Measurements from ENCODE around the gene STK33.

Gene STK33

GRCh38 chr11:8366316-8366715 is 227.7 kb downstream of the STK33 start:
- H3K36me3 ChIP-seq: no peaks in the 10 kb centered on the region
- TF ChIP-seq CTCF (IDR thresholded peaks at IDR 0.05): no peak
- H3K9me3 ChIP-seq: no peaks in the 10 kb centered on the region
- no peak for DNase-seq
- H3K27ac ChIP-seq: no peak overlapping the region
- no peak overlapping the region for H3K4me3 ChIP-seq
- no peaks in the 10 kb centered on the region for H3K4me1 ChIP-seq
- intact Hi-C loops (cut with DNase I; ENCODE audit: low total_unique reads): no loop called here
- no peaks in the 10 kb centered on the region for H3K27me3 ChIP-seq

GRCh38 chr11:8365216-8365941 is 228.6 kb downstream of the STK33 start:
- intact Hi-C loops (cut with DNase I; ENCODE audit: low total_unique reads): no loop called here
- no peaks in the 10 kb centered on the region for H3K9me3 ChIP-seq
- H3K4me1 ChIP-seq: no peaks in the 10 kb centered on the region
- no peak for DNase-seq
- H3K4me3 ChIP-seq: no peak overlapping the region
- H3K36me3 ChIP-seq: no peaks in the 10 kb centered on the region
- no peaks in the 10 kb centered on the region for H3K27me3 ChIP-seq
- no peak for TF ChIP-seq CTCF (IDR thresholded peaks at IDR 0.05)
- H3K27ac ChIP-seq: no peak overlapping the region

- no peaks in the 10 kb centered on the region for H3K36me3 ChIP-seq
- DNase-seq: no peak
- H3K4me1 ChIP-seq: no peaks in the 10 kb centered on the region
- no peak overlapping the region for H3K27ac ChIP-seq
- no peaks in the 10 kb centered on the region for H3K9me3 ChIP-seq
- TF ChIP-seq CTCF (IDR thresholded peaks at IDR 0.05): no peak
- intact Hi-C loops (cut with DNase I; ENCODE audit: low total_unique reads): no loop called here
- no peaks in the 10 kb centered on the region for H3K27me3 ChIP-seq
- H3K4me3 ChIP-seq: no peak overlapping the region
These were observed 230.1 kb downstream of the STK33 start for GRCh38 chr11:8363921-8364320.

- TF ChIP-seq CTCF (IDR thresholded peaks at IDR 0.05): no peak
- no peaks in the 10 kb centered on the region for H3K9me3 ChIP-seq
- no peaks in the 10 kb centered on the region for H3K36me3 ChIP-seq
- no peak for DNase-seq
- intact Hi-C loops (cut with DNase I; ENCODE audit: low total_unique reads): no loop called here
- no peak overlapping the region for H3K27ac ChIP-seq
- H3K4me1 ChIP-seq: no peaks in the 10 kb centered on the region
- H3K4me3 ChIP-seq: no peak overlapping the region
- H3K27me3 ChIP-seq: no peaks in the 10 kb centered on the region
These were observed 231.1 kb downstream of the STK33 start for GRCh38 chr11:8362899-8363298.

GRCh38 chr11:8362491-8362890 is 231.5 kb downstream of the STK33 start:
- Histone ChIP-seq H3K36me3 (no peaks in the 10 kb centered on the region), H3K4me3 (no peak overlapping the region), H3K27ac (no peak overlapping the region), H3K27me3 (peaks cover 0 to 3% of the 10 kb centered on the region in 2 donors), H3K4me1 (no peaks in the 10 kb centered on the region), H3K9me3 (no peaks in the 10 kb centered on the region)
- no peak for TF ChIP-seq CTCF (IDR thresholded peaks at IDR 0.05)
- DNase-seq: no peak
- intact Hi-C loops (cut with DNase I; ENCODE audit: low total_unique reads): no loop called here

All from tibial artery (tissue), 4 donors.